Measurements from ENCODE around the gene MSLN.

The MSLN gene

GRCh38 chr16:760545-761343, at the start of gene MSLN:
TSS of gene MSLN (plus strand) at chr16:760734. CDS start at chr16:762681, 1,947 bp downstream.
- no peak for DNase-seq
- intact Hi-C loops (cut with DNase I), result no loop called here

- intact Hi-C loops (cut with DNase I), result loop anchor here (5.0 kb wide), 1 partner anchor 76 kb away; the partner anchor contains the start of genes CHTF18 and RPUSD1
Measured at GRCh38 chr16:711084-711483, 49.5 kb upstream of the MSLN start.

DNA sequence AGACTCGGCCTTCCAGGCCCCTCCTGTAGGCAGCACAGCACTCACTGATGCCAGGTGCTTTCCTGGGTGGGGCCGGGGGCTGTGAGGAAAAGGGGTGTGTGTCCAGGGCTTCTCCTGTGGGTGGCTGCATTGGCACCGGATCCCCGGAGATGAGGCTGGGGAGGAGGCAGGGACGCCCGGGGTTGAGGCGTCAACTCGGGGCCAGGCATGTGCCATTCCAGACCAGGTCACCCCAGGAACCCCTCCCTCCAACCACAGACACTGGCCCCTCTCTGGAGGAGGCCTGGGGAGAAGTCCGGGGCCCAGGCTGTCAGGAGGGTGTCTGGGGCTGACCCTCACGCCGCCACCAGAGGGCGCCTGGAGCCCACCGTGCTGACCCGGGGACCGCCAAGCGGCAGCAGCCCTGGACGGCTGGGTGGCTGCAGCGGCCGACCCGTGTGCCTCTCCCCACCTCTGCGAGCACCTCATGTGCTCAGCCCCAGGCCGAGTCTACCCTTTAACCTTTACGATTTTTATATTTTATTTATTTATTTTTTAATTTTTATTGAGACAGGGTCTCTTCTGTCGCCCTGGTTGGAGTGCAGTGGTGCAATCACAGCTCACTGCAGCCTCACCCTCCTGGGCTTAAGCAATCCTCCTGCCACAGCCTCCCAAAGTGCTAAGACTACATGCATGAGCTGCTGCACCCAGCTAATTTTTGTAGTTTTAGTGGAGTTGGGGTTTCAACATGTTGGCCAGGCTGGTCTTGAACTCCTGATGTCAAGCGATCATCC, 48.8 kb upstream of the MSLN start:
- peak in 40 of 42 donors; percentile 67 to 93 (median 82) for DNase-seq
- intact Hi-C loops (cut with DNase I), result loop anchor here (5.0 kb wide), 1 partner anchor 76 kb away; the partner anchor contains the start of genes CHTF18 and RPUSD1

More at GRCh38 chr16:711084-711483, 49.5 kb upstream of the MSLN start:
- DNase-seq, result no peak

DNA sequence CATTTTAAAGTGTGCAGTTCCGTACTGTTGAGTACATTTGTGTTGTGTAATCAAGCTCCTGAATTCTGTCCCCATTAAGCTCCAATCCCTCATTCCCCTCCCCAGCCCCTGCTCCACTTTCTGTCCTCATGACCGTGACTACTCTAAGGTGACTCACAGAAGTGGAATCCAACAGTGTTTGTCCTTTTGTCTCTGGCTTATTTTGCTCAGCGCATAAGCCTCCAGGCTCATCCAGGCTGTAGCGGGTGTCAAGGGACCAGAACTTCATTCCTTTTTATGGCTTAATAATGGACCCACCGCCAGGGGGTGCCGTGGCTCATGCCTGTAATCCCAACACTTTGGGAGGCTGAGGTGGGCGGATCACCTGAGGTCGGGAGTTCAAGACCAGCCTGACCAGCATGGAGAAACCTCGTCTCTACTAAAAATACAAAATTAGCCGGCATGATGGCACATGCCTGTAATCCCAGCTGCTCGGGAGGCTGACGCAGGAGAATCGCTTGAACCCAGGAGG, 47.7 kb upstream of the MSLN start:
- peak in 3 of 42 donors; percentile 49 to 70 (median 62) for DNase-seq
- intact Hi-C loops (cut with DNase I), result loop anchor here (5.0 kb wide), 1 partner anchor 75 kb away; the partner anchor contains the start of genes CHTF18 and RPUSD1

- intact Hi-C loops (cut with DNase I), result loop anchor here (5.0 kb wide), 1 partner anchor 73 kb away; the partner anchor contains the start of genes CHTF18 and RPUSD1
Measured at GRCh38 chr16:714079-714478, 46.5 kb upstream of the MSLN start.

GRCh38 chr16:714558-715476, 45.7 kb upstream of the MSLN start, which contains the start of gene METRN:
TSS of gene METRN (plus strand) at chr16:715118. CDS start at chr16:715290, 172 bp downstream.
- intact Hi-C loops (cut with DNase I), result loop anchor here (5.0 kb wide), 1 partner anchor 72 kb away; the partner anchor contains the start of genes CHTF18 and RPUSD1
- peak; percentile 77 to 97 (median 94) for DNase-seq

More at GRCh38 chr16:714079-714478, 46.5 kb upstream of the MSLN start:
- DNase-seq, result no peak

DNA sequence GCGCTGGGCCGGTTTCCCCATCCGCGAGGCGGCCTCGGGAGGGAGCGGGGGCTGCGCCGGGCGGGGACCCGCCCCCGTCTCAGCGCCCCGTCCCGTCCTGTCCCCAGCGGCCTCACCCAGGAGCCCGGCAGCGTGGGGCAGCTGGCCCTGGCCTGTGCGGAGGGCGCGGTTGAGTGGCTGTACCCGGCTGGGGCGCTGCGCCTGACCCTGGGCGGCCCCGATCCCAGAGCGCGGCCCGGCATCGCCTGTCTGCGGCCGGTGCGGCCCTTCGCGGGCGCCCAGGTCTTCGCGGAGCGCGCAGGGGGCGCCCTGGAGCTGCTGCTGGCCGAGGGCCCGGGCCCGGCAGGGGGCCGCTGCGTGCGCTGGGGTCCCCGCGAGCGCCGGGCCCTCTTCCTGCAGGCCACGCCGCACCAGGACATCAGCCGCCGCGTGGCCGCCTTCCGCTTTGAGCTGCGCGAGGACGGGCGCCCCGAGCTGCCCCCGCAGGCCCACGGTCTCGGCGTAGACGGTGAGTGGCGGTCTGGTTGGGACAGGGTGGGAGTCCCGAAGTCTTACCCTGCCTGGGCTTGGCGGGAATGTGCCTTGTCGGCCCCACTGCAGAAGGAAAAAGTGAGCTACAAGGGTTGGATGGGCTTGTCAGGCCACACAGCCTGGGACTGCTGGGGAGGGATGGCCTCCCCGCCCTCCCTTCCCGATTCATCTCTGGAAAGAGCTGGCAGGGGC, 44.9 kb upstream of the MSLN start:
- DNase-seq, result peak in 4 of 42 donors; percentile 53 to 66 (median 58)
- intact Hi-C loops (cut with DNase I), result no loop called here

DNA sequence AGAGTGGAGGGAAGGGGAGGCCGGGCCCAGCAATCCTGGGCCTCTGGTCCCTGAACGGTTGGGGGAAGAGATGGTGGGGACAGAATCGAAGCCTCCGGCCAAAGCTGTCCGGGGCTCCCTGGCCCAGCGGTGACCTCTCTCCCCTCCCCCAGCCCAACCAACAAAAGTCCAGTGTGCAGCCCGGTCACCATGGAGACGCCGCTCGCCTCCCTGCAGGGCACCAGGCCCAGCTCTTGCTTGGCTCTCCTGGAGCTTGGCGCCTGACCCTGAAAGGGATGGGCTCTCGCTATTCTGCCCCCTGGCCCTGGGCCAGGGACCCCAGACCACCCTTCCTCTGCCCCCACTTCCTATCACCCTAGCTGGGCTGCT, 44.4 kb upstream of the MSLN start:
- peak; percentile 84 to 97 (median 93) for DNase-seq
- intact Hi-C loops (cut with DNase I), result no loop called here

DNA sequence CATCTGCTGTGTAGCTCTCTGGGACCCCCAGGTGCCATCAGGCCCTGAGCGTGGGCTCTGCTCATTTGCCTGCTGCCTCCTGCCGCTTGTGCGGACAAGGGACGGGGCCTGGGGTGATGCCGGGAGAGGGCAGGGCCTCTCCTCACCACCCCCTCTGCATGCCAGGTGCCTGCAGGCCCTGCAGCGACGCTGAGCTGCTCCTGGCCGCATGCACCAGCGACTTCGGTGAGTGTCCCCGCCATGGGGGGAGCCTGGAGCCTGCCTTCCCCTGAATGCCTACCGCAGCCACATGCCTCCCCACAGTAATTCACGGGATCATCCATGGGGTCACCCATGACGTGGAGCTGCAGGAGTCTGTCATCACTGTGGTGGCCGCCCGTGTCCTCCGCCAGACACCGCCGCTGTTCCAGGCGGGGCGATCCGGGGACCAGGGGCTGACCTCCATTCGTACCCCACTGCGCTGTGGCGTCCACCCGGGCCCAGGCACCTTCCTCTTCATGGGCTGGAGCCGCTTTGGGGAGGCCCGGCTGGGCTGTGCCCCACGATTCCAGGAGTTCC, 43.7 kb upstream of the MSLN start:
- DNase-seq, result no peak
- intact Hi-C loops (cut with DNase I), result no loop called here

DNA sequence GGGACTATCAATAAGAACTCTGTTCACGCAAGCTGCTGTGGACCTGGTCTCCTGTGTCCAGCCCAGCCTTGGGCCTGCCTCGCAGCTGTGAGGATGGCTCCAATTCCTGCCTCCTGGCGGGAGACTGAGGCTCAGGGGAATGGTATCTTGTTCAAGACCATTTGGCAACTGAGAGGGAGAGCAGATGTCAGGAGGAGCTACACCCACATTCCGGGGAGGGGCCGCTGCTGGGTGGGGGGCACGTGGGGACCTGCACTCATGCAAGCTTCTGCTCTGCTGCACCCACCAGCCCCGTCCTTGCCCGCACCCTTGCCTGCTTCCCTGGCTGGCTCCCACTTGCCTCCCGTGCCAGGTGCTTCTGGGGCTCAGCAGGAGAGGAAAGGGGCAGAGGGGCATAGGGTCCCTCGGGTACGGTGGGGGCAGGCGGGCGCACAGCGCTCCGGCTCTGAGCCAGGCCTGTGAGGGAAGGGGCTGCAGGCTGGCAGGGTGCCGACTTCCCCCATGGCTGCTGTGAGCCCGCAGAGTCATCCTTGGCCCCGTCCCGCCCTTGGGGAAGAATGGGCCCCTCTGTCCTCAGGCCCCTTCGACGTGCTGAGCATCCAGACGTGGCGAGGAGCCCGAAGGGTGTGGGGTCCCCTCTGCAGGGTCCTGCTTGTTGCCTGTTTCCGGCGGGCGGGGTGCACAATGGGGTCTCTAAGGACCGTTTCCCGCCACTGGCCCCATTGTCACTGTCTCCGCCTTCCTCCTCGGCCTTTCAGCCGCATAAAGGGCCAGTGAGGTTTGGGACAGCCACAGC, 42.9 kb upstream of the MSLN start:
- peak in 7 of 42 donors; percentile 26 to 72 (median 64) for DNase-seq
- intact Hi-C loops (cut with DNase I), result no loop called here

GRCh38 chr16:718389-718788, 42.1 kb upstream of the MSLN start:
- intact Hi-C loops (cut with DNase I), result no loop called here
- DNase-seq, result no peak

DNA sequence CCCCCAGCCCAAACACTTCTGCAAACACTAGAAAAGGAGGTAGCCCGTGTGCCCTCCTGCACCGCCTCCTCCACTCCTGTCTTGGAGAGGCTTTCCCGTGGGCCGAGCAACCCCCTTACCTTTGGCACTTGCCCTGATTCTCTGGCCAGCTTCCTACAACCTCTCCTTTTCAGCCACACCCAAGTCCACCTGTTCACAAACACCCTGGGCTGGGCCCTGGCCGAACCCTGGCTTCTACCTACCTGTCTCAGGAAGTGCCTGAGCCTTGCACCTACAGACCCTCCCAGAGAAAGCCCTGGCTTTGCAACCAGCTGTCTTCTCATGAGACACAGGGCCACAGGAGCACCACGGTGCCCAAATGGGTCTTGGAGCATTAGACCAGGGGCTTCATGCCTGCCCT, 41.6 kb upstream of the MSLN start:
- no peak for DNase-seq
- intact Hi-C loops (cut with DNase I), result no loop called here

DNA sequence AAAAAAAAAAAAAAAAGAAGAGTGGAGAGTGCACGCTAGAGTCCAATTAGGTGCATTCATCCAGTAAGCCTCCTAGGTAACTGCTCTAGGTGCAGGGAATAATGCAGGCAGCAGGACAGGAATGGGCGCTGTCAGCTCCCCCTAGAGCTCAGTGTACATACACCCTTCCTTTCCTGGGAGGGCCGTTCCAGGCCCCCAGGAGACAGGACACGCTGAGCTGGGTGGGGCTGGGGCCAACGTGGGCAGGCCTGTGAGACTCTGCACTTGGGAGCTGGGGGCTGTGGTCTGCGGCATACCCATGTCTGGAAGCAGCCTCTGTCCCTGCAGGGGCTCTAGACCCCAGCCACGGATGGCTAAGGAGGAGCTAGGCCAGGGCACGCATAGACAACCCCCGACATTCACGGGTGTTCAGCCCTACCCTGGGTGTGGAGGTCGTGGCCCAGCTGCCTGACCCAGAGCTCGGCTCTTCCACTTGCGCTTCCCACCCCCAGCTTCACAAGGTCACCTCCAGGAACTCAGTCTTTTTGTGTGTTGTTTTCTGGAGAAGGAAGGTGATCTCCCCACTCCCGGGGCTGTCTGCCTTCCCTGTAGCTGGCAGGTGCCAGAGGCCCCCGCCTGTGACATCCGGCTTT, 40.6 kb upstream of the MSLN start:
- intact Hi-C loops (cut with DNase I), result loop anchor here (2.0 kb wide), 1 partner anchor 21 kb away; the partner anchor contains the start of gene CIAO3
- DNase-seq, result peak in 2 of 42 donors; percentile 45 to 60

DNA sequence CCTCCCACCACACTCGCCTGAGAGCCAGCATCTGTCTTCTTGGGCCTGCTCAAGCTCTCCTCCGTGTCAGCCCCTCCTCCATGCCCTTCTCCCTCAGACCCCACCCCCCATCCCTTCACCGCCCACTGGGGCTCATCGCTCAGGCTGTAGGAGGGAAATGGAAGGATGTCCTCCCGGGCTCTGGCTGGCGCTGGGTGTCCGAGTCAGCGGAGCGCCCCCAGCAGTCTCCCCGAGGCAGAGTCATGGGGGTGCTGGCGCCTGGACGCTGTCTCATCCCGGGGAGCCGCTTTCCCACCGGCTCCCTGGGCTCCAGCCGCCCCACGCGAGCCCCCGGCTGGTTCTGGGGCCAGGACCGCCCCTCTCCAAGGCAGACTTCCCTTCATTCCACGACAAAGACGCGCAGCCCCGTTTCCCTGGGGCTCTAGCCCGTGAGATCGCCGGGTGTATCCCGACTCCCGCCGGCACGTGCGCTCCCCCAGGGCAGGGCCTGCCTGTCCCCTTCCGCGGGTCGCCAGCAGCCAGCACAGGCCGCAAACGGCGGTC, 40.0 kb upstream of the MSLN start:
- intact Hi-C loops (cut with DNase I), result loop anchor here (2.0 kb wide), 1 partner anchor 20 kb away; the partner anchor contains the start of gene CIAO3
- peak in 26 of 42 donors; percentile 36 to 86 (median 65) for DNase-seq

- intact Hi-C loops (cut with DNase I), result loop anchor here (2.0 kb wide), 1 partner anchor 20 kb away; the partner anchor contains the start of gene CIAO3
- DNase-seq, result peak in 37 of 42 donors; percentile 57 to 90 (median 79)
Measured at GRCh38 chr16:720990-721764, 39.4 kb upstream of the MSLN start, which contains the start of gene ANTKMT. TSS of gene ANTKMT (plus strand) at chr16:721146. CDS start at chr16:721275, 129 bp downstream.
